AG10803 (cell line): ENCODE measurements around the gene STARD8.

Source experiments
- DNase-seq: peaks from one replicate; pipeline ENCODE4 v3.0.0; 2010; ENCODE audit warnings: low read depth
- H3K4me3 ChIP-seq: 2 replicates; pipeline ENCODE4 v1.5.1; 2011; ENCODE audit warnings: mild to moderate bottlenecking, low read length, control low read depth
- CTCF ChIP-seq: conservative IDR thresholded peaks from 2 replicates; pipeline ENCODE4 v1.5.1; 2011; ENCODE audit warnings: mild to moderate bottlenecking, low read length, control low read depth, inconsistent platforms

STARD8 gene

GRCh38 chrX:68751372-68751771 is 103.9 kb downstream of the STARD8 start:
- no peak overlapping the region for H3K4me3 ChIP-seq
- TF ChIP-seq CTCF = no peak
- DNase-seq = no peak

GRCh38 chrX:68753218-68753617 is 105.8 kb downstream of the STARD8 start:
- no peak for DNase-seq
- no peak overlapping the region for H3K4me3 ChIP-seq
- no peak for TF ChIP-seq CTCF

- no peak for DNase-seq
- no peak overlapping the region for H3K4me3 ChIP-seq
Observed at GRCh38 chrX:68754406-68754805, 106.9 kb downstream of the STARD8 start.

GRCh38 chrX:68755616-68756125 is 108.2 kb downstream of the STARD8 start:
- no peak overlapping the region for H3K4me3 ChIP-seq
- no peak for DNase-seq
- no peak for TF ChIP-seq CTCF

More at GRCh38 chrX:68754406-68754805, 106.9 kb downstream of the STARD8 start:
- TF ChIP-seq CTCF = no peak

GRCh38 chrX:68757331-68757730 is 109.9 kb downstream of the STARD8 start:
- DNase-seq = no peak
- H3K4me3 ChIP-seq = no peak overlapping the region
- no peak for TF ChIP-seq CTCF

GRCh38 chrX:68757731-68758130 is 110.3 kb downstream of the STARD8 start:
- DNase-seq = no peak
- no peak for TF ChIP-seq CTCF
- no peak overlapping the region for H3K4me3 ChIP-seq

GRCh38 chrX:68758671-68759070 is 111.2 kb downstream of the STARD8 start:
- no peak for TF ChIP-seq CTCF
- no peak for DNase-seq
- H3K4me3 ChIP-seq = no peak overlapping the region
